ENCODE results near the gene TCEA2.

Gene TCEA2

GRCh38 chr20:64071341-64072332, 8.6 kb downstream of the TCEA2 start:
- Histone ChIP-seq H3K4me1 (ENCODE audit: insufficient read depth, low read length, poor library complexity, severe bottlenecking) (peaks cover 27% of the 10 kb centered on the region), H3K4me3 (ENCODE audit: low read length, poor library complexity, severe bottlenecking) (no peak overlapping the region), H2AFZ (ENCODE audit: low read length) (no peak overlapping the region), H3K9me3 (ENCODE audit: insufficient read depth, low read depth, low read length) (no peaks in the 10 kb centered on the region), H3K27me3 (ENCODE audit: insufficient read depth, low read length, poor library complexity, severe bottlenecking) (no peaks in the 10 kb centered on the region), H3K4me2 (ENCODE audit: low read depth, low read length, poor library complexity, severe bottlenecking) (no peak overlapping the region), H3F3A (ENCODE audit: low read depth) (no peaks in the 10 kb centered on the region), H3K79me2 (ENCODE audit: insufficient read depth, low read length) (no peaks in the 10 kb centered on the region), H3K9ac (ENCODE audit: low read depth, low read length, poor library complexity, severe bottlenecking) (no peak overlapping the region), H4K20me1 (ENCODE audit: insufficient read depth, low read length, poor library complexity, severe bottlenecking) (no peaks in the 10 kb centered on the region), H3K9me2 (replicated peaks; ENCODE audit: low read depth, low read length) (no peaks in the 10 kb centered on the region), H3K36me3 (ENCODE audit: insufficient read depth, low read length) (no peaks in the 10 kb centered on the region)
- TF ChIP-seq EZH2phosphoT487 (IDR thresholded peaks at IDR 0.05; ENCODE audit: borderline replicate concordance) (no peak), CTCF (conservative IDR thresholded peaks at IDR 0.05; ENCODE audit: low read length) (no peak)

DNA sequence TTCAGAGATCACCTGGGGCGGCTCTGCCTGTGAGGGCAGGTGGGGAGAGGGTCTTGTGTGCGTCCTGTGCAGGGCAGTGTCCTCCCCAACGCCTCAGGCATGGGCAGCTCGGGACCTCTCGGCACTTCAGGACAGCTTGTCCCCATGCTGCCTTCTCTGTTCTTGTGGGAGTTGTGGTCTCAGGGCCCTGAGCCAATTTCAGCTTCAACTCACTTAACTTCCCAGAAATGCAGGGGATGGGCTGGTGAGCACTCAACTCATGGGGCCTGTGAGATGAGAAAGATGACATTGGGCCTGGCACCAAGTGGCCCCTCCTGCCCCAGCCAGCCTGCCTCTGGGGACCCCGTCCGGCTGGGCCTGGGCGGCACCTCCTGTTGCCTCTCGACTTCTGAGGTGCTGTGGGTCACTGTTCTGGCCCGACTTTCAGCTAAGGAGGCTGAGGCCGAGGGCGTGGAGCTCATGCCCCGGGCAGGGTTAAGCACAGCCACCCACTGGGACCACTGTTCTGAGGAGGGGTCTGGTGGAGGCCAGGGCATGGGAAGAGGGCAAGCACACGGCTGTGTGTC, 9.6 kb downstream of the TCEA2 start:
- TF ChIP-seq EZH2phosphoT487 (IDR thresholded peaks at IDR 0.05; ENCODE audit: borderline replicate concordance) (no peak), CTCF (conservative IDR thresholded peaks at IDR 0.05; ENCODE audit: low read length) (no peak)
- Histone ChIP-seq H3K4me2 (ENCODE audit: low read depth, low read length, poor library complexity, severe bottlenecking) (no peak overlapping the region), H3K9me3 (ENCODE audit: insufficient read depth, low read depth, low read length) (no peaks in the 10 kb centered on the region), H2AFZ (ENCODE audit: low read length) (no peak overlapping the region), H3K4me1 (ENCODE audit: insufficient read depth, low read length, poor library complexity, severe bottlenecking) (peaks cover 27% of the 10 kb centered on the region), H3K27me3 (ENCODE audit: insufficient read depth, low read length, poor library complexity, severe bottlenecking) (no peaks in the 10 kb centered on the region), H4K20me1 (ENCODE audit: insufficient read depth, low read length, poor library complexity, severe bottlenecking) (no peaks in the 10 kb centered on the region), H3K4me3 (ENCODE audit: low read length, poor library complexity, severe bottlenecking) (no peak overlapping the region), H3K79me2 (ENCODE audit: insufficient read depth, low read length) (0 out of 2 replicates have a peak, but pooled peaks cover 6% of the 10 kb centered on the region), H3K9ac (ENCODE audit: low read depth, low read length, poor library complexity, severe bottlenecking) (no peak overlapping the region), H3F3A (ENCODE audit: low read depth) (no peaks in the 10 kb centered on the region), H3K36me3 (ENCODE audit: insufficient read depth, low read length) (no peaks in the 10 kb centered on the region), H3K9me2 (replicated peaks; ENCODE audit: low read depth, low read length) (no peaks in the 10 kb centered on the region)

DNA sequence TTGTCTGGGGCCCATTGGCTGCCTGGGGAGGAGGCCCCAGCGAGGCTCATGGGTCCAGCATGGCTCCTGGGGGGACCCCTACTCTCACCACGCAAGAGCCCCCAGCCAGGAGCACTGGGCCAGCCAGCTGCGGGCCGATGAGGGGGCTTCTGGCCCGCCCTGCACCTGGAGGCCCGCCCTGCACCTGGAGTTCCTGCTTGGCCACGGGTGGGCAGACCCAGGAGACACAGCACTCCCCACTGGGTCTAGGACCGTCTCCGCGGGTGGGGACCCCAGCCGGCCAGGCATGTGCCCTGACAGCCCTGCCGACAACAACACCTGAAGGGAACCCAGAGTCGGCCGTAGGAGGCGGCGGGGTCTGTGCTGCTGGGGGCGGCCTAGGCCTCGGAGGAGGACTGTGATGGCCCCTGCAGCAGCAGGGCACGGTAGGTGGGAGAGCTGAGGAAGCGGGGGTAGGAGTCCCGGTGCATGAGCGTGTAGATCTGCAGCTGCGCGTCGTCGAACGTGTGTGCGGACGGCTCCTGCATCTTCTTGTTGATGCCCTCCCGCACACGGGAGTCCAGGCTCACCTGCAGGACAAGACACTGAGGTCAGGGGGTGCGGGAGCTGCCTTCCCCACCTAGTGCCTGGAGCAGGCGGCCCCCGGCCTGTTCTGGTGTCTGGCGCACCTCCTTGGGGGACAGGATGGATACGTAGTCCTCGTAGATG, 10.6 kb downstream of the TCEA2 start:
- Histone ChIP-seq H3K4me1 (ENCODE audit: insufficient read depth, low read length, poor library complexity, severe bottlenecking) (peaks cover 29% of the 10 kb centered on the region), H3K79me2 (ENCODE audit: insufficient read depth, low read length) (0 out of 2 replicates have a peak, but pooled peaks cover 11% of the 10 kb centered on the region), H3K9ac (ENCODE audit: low read depth, low read length, poor library complexity, severe bottlenecking) (no peak overlapping the region), H3K9me3 (ENCODE audit: insufficient read depth, low read depth, low read length) (no peaks in the 10 kb centered on the region), H3F3A (ENCODE audit: low read depth) (no peaks in the 10 kb centered on the region), H4K20me1 (ENCODE audit: insufficient read depth, low read length, poor library complexity, severe bottlenecking) (no peaks in the 10 kb centered on the region), H3K27me3 (ENCODE audit: insufficient read depth, low read length, poor library complexity, severe bottlenecking) (no peaks in the 10 kb centered on the region), H2AFZ (ENCODE audit: low read length) (no peak overlapping the region), H3K36me3 (ENCODE audit: insufficient read depth, low read length) (no peaks in the 10 kb centered on the region), H3K9me2 (replicated peaks; ENCODE audit: low read depth, low read length) (no peaks in the 10 kb centered on the region), H3K4me2 (ENCODE audit: low read depth, low read length, poor library complexity, severe bottlenecking) (no peak overlapping the region), H3K4me3 (ENCODE audit: low read length, poor library complexity, severe bottlenecking) (no peak overlapping the region)
- TF ChIP-seq EZH2phosphoT487 (IDR thresholded peaks at IDR 0.05; ENCODE audit: borderline replicate concordance) (no peak), CTCF (conservative IDR thresholded peaks at IDR 0.05; ENCODE audit: low read length) (no peak)
